Keratinocyte (primary cell): ENCODE measurements around the gene CBL. TPM values are rescaled to one million over a fixed set of nuclear protein-coding genes. Genes with fewer than 3 reads are reported as not detected.

Source experiments
- DNase-seq: peaks from one replicate; pipeline ENCODE4 v3.0.0-alpha.2; 2011; ENCODE audit warnings: low read depth, missing footprints, low spot score
- FAIRE-seq: peaks from 2 replicates; lab custom pipeline; 2011; peaks lifted over from hg19 to GRCh38; lab: Jason Lieb, UNC
- H2AFZ ChIP-seq: 2 replicates; pipeline ENCODE4 v1.6.0; 2012; ENCODE audit warnings: low read length, control low read depth, inconsistent platforms; ENCODE audit not compliant: control insufficient read depth
- H3K27ac ChIP-seq: 2 replicates; pipeline ENCODE4 v1.5.1; 2011; ENCODE audit warnings: low read length; ENCODE audit not compliant: control insufficient read depth, insufficient read depth
- H3K27me3 ChIP-seq: 3 replicates; pipeline ENCODE4 v1.6.0; 2011; ENCODE audit warnings: low read length; ENCODE audit not compliant: control insufficient read depth, insufficient read depth; ENCODE audit errors: extremely low read depth
- H3K36me3 ChIP-seq, 2 experiments: 2 replicates in 1 of 2; 3 replicates in 1 of 2; pipeline ENCODE4 v1.5.1; 2011; ENCODE audit warnings: low read length in 2 of 2, mild to moderate bottlenecking in 1 of 2; ENCODE audit not compliant: control insufficient read depth in 2 of 2, insufficient read depth in 2 of 2; ENCODE audit errors: extremely low read depth in 1 of 2
- H3K4me1 ChIP-seq: 3 replicates; pipeline ENCODE4 v1.5.1; 2011; ENCODE audit warnings: low read length; ENCODE audit not compliant: control insufficient read depth, insufficient read depth; ENCODE audit errors: extremely low read depth
- H3K4me2 ChIP-seq: 3 replicates; pipeline ENCODE4 v1.6.0; 2011; ENCODE audit warnings: low read depth, low read length; ENCODE audit not compliant: control insufficient read depth, insufficient read depth; ENCODE audit errors: extremely low read depth
- H3K4me3 ChIP-seq, 3 experiments: fragments of 200-600 bp in 1 of 3; sonication (generic) in 1 of 3; 2 replicates in 2 of 3; 3 replicates in 1 of 3; pipeline ENCODE4 v1.5.1; 2011 to 2016; ENCODE audit warnings: low read length in 3 of 3, mild to moderate bottlenecking in 3 of 3, control low read depth in 2 of 3, inconsistent platforms in 1 of 3, low read depth in 1 of 3, mixed read lengths in 1 of 3, mixed run types in 1 of 3, moderate library complexity in 1 of 3; ENCODE audit not compliant: control insufficient read depth in 2 of 3, insufficient read depth in 2 of 3; ENCODE audit errors: extremely low read depth in 1 of 3
- H3K79me2 ChIP-seq: 2 replicates; pipeline ENCODE4 v1.6.0; 2012; ENCODE audit warnings: low read length; ENCODE audit not compliant: control insufficient read depth, insufficient read depth
- H3K9ac ChIP-seq: 3 replicates; pipeline ENCODE4 v1.6.0; 2011; ENCODE audit warnings: low read length; ENCODE audit not compliant: control insufficient read depth, insufficient read depth; ENCODE audit errors: extremely low read depth
- H3K9me1 ChIP-seq: 3 replicates; pipeline ENCODE4 v1.6.0; 2011; ENCODE audit warnings: low read length; ENCODE audit not compliant: control insufficient read depth, insufficient read depth; ENCODE audit errors: extremely low read depth
- H3K9me3 ChIP-seq: 2 replicates; pipeline ENCODE4 v1.5.1; 2012; ENCODE audit warnings: low read depth, low read length; ENCODE audit not compliant: control insufficient read depth
- H4K20me1 ChIP-seq: 3 replicates; pipeline ENCODE4 v1.6.0; 2011; ENCODE audit warnings: low read length; ENCODE audit not compliant: control insufficient read depth, insufficient read depth; ENCODE audit errors: extremely low read depth
- CTCF ChIP-seq, 3 experiments: IDR thresholded peaks in 1 of 3; conservative IDR thresholded peaks in 1 of 3; optimal IDR thresholded peaks in 1 of 3; 2 replicates in 2 of 3; 3 replicates in 1 of 3; pipeline versions ENCODE3 to v1.5.1; 2011; ENCODE audit warnings: low read length in 3 of 3, mild to moderate bottlenecking in 3 of 3, moderate library complexity in 2 of 3, control low read depth in 1 of 3, inconsistent platforms in 1 of 3; ENCODE audit not compliant: insufficient read depth in 2 of 3; ENCODE audit errors: extremely low read depth in 1 of 3
- EZH2 ChIP-seq: IDR thresholded peaks from one replicate; pipeline ENCODE4 v1.6.1; 2012; ENCODE audit warnings: inconsistent platforms, mild to moderate bottlenecking, low read length, moderate library complexity
- dilution Hi-C: fragments of 300-500 bp; cut with MboI; formaldehyde crosslinking; loops from one replicate; pipeline ENCODE4 v1.7.0; 2020; ENCODE audit warnings: low sequenced_read_pairs; ENCODE audit not compliant: extremely low pct_ligation_motif_present
- polyA plus RNA-seq, 5 experiments: library from polyadenylated mRNA; depleted of rRNA in 3 of 5; stranded (reverse) in 3 of 5; stranded (forward) in 1 of 5; unstranded in 1 of 5; fragments of >200 nt; gene quantifications; 1 replicate in 1 of 5; 2 replicates in 3 of 5; 3 replicates in 1 of 5; pipeline versions ENCODE4 v1.2.1 to v1.2.3, GENCODE V29; 2011 to 2012; ENCODE audit warnings: missing spikeins in 2 of 5, low read depth in 1 of 5, low replicate concordance in 1 of 5

Gene CBL
- polyA plus RNA-seq, 1 donor (not counting 4 experiments of a cell fraction or from before 2014, with no cell fraction given) = 14.1 TPM

DNA sequence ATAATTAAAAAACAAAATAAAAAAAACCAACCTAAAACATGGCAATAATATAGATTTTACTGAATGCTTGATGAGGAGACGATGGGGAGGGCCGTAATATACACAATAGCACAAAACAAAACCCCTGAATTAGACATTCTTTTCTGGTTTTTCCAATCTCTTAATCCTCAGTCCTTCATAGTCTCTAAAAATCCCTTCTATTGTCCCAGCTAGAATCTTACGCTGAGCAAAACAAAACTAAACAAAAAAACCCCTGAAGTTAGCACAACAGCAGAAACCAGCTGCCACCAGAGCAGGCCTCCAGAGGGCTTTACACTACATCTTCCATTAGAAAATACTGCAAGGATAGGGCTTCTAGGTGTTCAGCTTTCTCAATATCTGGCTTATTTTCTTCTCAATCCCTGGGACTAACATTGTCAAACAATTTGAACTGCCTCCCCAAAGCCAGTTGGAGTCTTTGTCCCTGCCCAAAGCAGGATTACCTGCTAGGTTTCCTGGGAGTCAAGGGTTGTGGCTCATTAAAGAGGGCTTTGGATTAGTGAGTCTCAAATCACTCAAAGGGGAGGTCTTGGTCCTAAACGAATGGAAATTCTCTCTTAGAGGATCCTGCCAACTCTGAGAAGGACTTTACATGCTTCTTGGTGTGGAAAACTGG, 126.1 kb downstream of the CBL start:
- Histone ChIP-seq H3K4me1 (peaks cover 13% of the 10 kb centered on the region), H3K27me3 (no peaks in the 10 kb centered on the region), H3K9me1 (no peaks in the 10 kb centered on the region), H3K36me3 (peaks cover 4 to 14% of the 10 kb centered on the region in 2 experiments), H2AFZ (no peak overlapping the region), H3K9me3 (no peaks in the 10 kb centered on the region), H3K27ac (no peak overlapping the region), H3K4me3 (no peak overlapping the region), H4K20me1 (no peaks in the 10 kb centered on the region), H3K4me2 (no peak overlapping the region), H3K9ac (no peak overlapping the region), H3K79me2 (peaks cover 23% of the 10 kb centered on the region)
- FAIRE-seq (no peak), DNase-seq (no peak)
- TF ChIP-seq CTCF (optimal IDR thresholded peaks at IDR 0.05 in 1 of 3, IDR thresholded peaks at IDR 0.05 in 1 of 3, conservative IDR thresholded peaks at IDR 0.05 in 1 of 3; ENCODE audit: extremely low read depth in 1 of 3, insufficient read depth in 2 of 3, low read length in 3 of 3) = no peak
- TF ChIP-seq EZH2 = no peak
- dilution Hi-C loops = no loop called here

DNA sequence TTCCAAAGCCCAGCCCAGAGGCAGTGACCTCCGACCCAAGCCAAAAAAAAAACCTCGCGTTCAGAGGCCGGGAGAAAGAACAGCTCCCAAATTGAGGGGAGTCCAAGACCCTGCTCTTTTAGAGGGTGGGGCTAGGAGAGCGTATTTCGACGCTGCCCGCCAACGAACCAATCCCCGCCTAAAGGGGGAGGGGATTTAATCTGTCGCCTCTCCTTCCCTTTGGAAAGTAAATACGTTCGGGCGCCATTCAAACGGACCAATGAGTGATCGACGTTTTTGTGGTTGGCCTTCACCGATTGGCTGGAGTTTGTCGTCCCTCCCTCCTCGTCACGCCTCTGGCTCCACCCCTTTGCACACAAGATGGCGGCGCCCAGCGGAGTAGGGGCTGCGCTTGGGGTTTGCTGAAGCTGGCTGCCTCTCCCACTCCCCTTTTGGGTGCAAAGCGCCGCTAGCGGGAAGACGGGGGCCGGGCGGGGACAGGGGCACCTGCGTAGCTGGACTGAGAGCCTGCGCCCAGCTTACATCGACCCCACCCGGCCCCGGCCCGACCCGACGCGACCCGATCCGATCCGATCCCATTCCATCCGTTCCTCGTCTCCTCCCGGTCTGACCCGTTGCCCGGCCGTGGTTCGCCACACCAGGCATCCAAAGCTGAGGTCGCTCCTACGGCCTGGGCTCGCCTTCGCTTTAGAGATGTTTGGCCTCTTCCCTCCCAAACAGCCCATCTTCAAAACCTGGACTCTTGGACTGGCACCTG, 128.2 kb downstream of the CBL start, which contains the start of gene RNF26:
Gene RNF26 (plus strand): TSS at position 354 of the 757 bp plus-strand sequence. CDS start 596 bp downstream, outside the sequence.
- Histone ChIP-seq H3K9me1 (no peaks in the 10 kb centered on the region), H3K27ac (peak within 1 kb of the TSS; percentile 87), H3K4me1 (peaks cover 19% of the 10 kb centered on the region), H3K4me2 (peak within 1 kb of the TSS; percentile 99), H3K79me2 (peaks cover 26% of the 10 kb centered on the region), H2AFZ (peak within 1 kb of the TSS; percentile 92), H3K9me3 (no peaks in the 10 kb centered on the region), H4K20me1 (peaks cover 3% of the 10 kb centered on the region), H3K36me3 (peaks cover 4 to 14% of the 10 kb centered on the region in 2 experiments), H3K27me3 (peaks cover 4% of the 10 kb centered on the region), H3K4me3 (peak within 1 kb of the TSS; percentile 83 to 97 (median 96)), H3K9ac (peak within 1 kb of the TSS; percentile 91)
- TF ChIP-seq EZH2 (no peak), CTCF (optimal IDR thresholded peaks at IDR 0.05 in 1 of 3, IDR thresholded peaks at IDR 0.05 in 1 of 3, conservative IDR thresholded peaks at IDR 0.05 in 1 of 3; ENCODE audit: extremely low read depth in 1 of 3, insufficient read depth in 2 of 3, low read length in 3 of 3) (no peak)
- FAIRE-seq (peak; percentile 97), DNase-seq (peak; percentile 85)
- dilution Hi-C loops = no loop called here
